ENCODE measurements around the gene PSTPIP2.

DNA sequence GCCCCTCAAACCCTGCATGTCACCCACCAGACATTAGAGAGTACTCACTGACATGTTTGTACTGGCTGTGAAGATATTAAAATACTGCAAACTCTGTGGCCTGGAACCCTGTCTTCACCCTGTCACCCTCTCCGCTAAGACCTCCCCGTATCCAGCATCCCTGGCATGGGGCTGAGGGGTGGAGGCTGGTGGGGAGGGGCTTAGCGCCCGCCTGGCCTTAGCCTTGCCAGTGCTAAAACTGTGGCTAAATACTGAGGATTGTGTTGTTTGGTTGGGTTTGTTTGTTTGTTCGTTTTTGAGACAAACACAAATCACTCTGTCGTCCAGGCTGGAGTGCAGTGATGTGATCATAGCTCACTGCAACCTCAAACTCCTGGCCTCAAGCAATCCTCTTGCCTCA lies 1.8 kb downstream of the PSTPIP2 start:
- TF ChIP-seq, protein P1, sequence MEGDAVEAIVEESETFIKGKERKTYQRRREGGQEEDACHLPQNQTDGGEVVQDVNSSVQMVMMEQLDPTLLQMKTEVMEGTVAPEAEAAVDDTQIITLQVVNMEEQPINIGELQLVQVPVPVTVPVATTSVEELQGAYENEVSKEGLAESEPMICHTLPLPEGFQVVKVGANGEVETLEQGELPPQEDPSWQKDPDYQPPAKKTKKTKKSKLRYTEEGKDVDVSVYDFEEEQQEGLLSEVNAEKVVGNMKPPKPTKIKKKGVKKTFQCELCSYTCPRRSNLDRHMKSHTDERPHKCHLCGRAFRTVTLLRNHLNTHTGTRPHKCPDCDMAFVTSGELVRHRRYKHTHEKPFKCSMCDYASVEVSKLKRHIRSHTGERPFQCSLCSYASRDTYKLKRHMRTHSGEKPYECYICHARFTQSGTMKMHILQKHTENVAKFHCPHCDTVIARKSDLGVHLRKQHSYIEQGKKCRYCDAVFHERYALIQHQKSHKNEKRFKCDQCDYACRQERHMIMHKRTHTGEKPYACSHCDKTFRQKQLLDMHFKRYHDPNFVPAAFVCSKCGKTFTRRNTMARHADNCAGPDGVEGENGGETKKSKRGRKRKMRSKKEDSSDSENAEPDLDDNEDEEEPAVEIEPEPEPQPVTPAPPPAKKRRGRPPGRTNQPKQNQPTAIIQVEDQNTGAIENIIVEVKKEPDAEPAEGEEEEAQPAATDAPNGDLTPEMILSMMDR (conservative IDR thresholded peaks at IDR 0.05), result no peak
- no peak for TF ChIP-seq EZH2 (IDR thresholded peaks at IDR 0.05; ENCODE audit: low read depth)

Measured in PC-9 (cell line).